Endodermal cell (in vitro differentiated cells): Measurements from ENCODE around the gene SLC1A7. TPM values are rescaled to one million over a fixed set of nuclear protein-coding genes. Genes with fewer than 3 reads are reported as not detected.

Experiments used
- DNase-seq: peaks from one replicate; pipeline ENCODE4 v3.0.0-alpha.2; 2017
- H3K27ac ChIP-seq: 2 replicates; pipeline ENCODE4 v1.5.1; 2013; ENCODE audit warnings: mild to moderate bottlenecking, low read depth, low read length, moderate library complexity
- H3K27me3 ChIP-seq: 2 replicates; pipeline ENCODE4 v1.6.1; 2013; ENCODE audit warnings: mild to moderate bottlenecking, low read length, moderate library complexity; ENCODE audit not compliant: insufficient read depth, control insufficient read depth, poor library complexity, severe bottlenecking
- H3K36me3 ChIP-seq: 2 replicates; pipeline ENCODE4 v1.7.0; 2013; ENCODE audit warnings: mild to moderate bottlenecking, low read length, moderate library complexity; ENCODE audit not compliant: control insufficient read depth, insufficient read depth
- H3K4me1 ChIP-seq: one replicate; pipeline ENCODE4 v1.7.0; 2013; ENCODE audit warnings: low read length; ENCODE audit not compliant: control insufficient read depth, insufficient read depth
- H3K4me3 ChIP-seq: 2 replicates; pipeline ENCODE4 v1.5.1; 2013; ENCODE audit warnings: mild to moderate bottlenecking, low read length, moderate library complexity
- H3K9ac ChIP-seq: 2 replicates; pipeline ENCODE4 v1.6.1; 2013; ENCODE audit warnings: mild to moderate bottlenecking, low read length, moderate library complexity; ENCODE audit not compliant: poor library complexity, severe bottlenecking; ENCODE audit errors: extremely low read depth
- H3K9me3 ChIP-seq: 2 replicates; pipeline ENCODE4 v1.6.1; 2013; ENCODE audit warnings: mild to moderate bottlenecking, low read length, moderate library complexity; ENCODE audit not compliant: control insufficient read depth
- H3K27ac Mint-ChIP-seq: 2 replicates; pipeline ENCODE4 v1.8.0; 2020; ENCODE audit warnings: mixed read lengths
- H3K27me3 Mint-ChIP-seq: 2 replicates; pipeline ENCODE4 v1.8.0; 2021; ENCODE audit warnings: mild to moderate bottlenecking, mixed read lengths; ENCODE audit not compliant: insufficient read depth
- H3K36me3 Mint-ChIP-seq: 2 replicates; pipeline ENCODE4 v1.8.0; 2020; ENCODE audit warnings: low read depth, mixed read lengths
- H3K4me1 Mint-ChIP-seq: 2 replicates; pipeline ENCODE4 v1.8.0; 2020; ENCODE audit warnings: mixed read lengths
- H3K4me3 Mint-ChIP-seq: 2 replicates; pipeline ENCODE4 v1.8.0; 2020; ENCODE audit warnings: mild to moderate bottlenecking, moderate library complexity, mixed read lengths
- H3K9me3 Mint-ChIP-seq: 2 replicates; pipeline ENCODE4 v1.8.0; 2020; ENCODE audit warnings: mild to moderate bottlenecking, mixed read lengths
- CTCF ChIP-seq: fragments of 200-600 bp; sonication (generic); conservative IDR thresholded peaks from 2 replicates; pipeline ENCODE4 v1.5.0; 2021; ENCODE audit warnings: antibody characterized with exemption, mild to moderate bottlenecking
- WGBS, 2 experiments: methylation state at CpG; one replicate each; pipeline versions ENCODE4 v1.1.5 to v1.1.7; 2013; ENCODE audit warnings: missing lambda C conversion rate in 2 of 2, mixed read lengths in 1 of 2; ENCODE audit not compliant: insufficient coverage in 1 of 2, insufficient read length in 1 of 2; 5-methylcytosine and 5-hydroxymethylcytosine counted together
- total RNA-seq, 2 donors: library from RNA; stranded (reverse); fragmentation: NEBNext Ultra II Directional in 1 of 2; extraction: Animal tissue kit (Norgen Biotek cat#: 25700) in 1 of 2; gene quantifications; 2 replicates in 1 of 2; 3 replicates in 1 of 2; pipeline ENCODE4 v1.2.1, GENCODE V29; 2021

SLC1A7 gene
- total RNA-seq, 2 donors from 2014 or later: 1.7 to 2.3 TPM

- peaks cover 21% of the 10 kb centered on the region for H3K27me3 Mint-ChIP-seq
- H3K36me3 ChIP-seq: no peaks in the 10 kb centered on the region
- no peak for TF ChIP-seq CTCF
- no peak overlapping the region for H3K4me3 ChIP-seq
- no peak overlapping the region for H3K9ac ChIP-seq
- no peaks in the 10 kb centered on the region for H3K36me3 Mint-ChIP-seq
- no peaks in the 10 kb centered on the region for H3K9me3 Mint-ChIP-seq
- no peak for DNase-seq
- no peaks in the 10 kb centered on the region for H3K27me3 ChIP-seq
- no peak overlapping the region for H3K27ac ChIP-seq
- WGBS, 2 experiments: 81 to 82% methylated on average over 8 to 10 of the region's 10 CpGs
- H3K4me3 Mint-ChIP-seq: no peak overlapping the region
- H3K9me3 ChIP-seq: no peaks in the 10 kb centered on the region
- H3K27ac Mint-ChIP-seq: no peak overlapping the region
- H3K4me1 Mint-ChIP-seq: peaks cover 34% of the 10 kb centered on the region
- H3K4me1 ChIP-seq: peaks cover 9% of the 10 kb centered on the region
Observed at GRCh38 chr1:53174971-53175913, 32.8 kb upstream of the SLC1A7 start.

DNA sequence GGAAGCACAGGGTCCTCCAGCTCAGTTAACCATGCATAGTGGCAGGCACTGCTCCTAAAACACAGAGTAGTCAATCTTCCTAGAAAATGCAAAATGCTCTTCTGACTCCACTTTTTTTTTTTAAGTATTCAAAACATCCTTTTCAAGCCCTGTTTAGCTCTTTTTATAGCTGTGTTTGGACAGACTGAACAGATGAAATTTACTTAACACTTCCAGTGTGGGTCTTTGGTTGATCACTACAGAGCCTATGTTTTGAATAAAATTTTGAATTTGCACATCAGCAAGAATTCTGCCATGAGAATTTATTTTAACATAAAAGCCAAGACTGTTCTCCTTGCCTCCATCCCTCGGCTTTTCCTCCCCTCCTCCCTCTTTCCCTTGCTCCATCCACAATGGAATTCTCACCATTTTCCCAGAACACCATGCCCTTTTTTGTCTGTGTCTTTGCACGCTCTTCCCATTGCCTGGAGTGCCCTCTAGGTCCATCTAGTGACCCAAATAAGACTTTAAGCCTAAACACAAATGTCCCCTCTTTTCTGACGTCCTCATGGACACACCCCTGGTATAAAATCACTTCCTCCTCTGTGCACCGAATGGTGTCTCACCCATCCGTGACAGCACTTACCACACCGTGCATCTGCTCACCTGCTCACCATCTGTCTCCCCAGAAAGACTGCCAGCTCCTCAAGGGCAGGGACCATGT, 30.1 kb upstream of the SLC1A7 start:
- Mint-ChIP-seq H3K36me3 (no peaks in the 10 kb centered on the region), H3K27me3 (peaks cover 18% of the 10 kb centered on the region), H3K27ac (no peak overlapping the region), H3K4me1 (peaks cover 23% of the 10 kb centered on the region), H3K4me3 (no peak overlapping the region), H3K9me3 (no peaks in the 10 kb centered on the region)
- no peak overlapping the region for H3K9ac ChIP-seq
- no peak for DNase-seq
- no peaks in the 10 kb centered on the region for H3K36me3 ChIP-seq
- no peak overlapping the region for H3K27ac ChIP-seq
- peak; percentile 60 for TF ChIP-seq CTCF
- H3K4me1 ChIP-seq: no peaks in the 10 kb centered on the region
- H3K9me3 ChIP-seq: no peaks in the 10 kb centered on the region
- H3K4me3 ChIP-seq: no peak overlapping the region
- 25 to 65% methylated on average over 2 to 6 of the region's 6 CpGs for WGBS, 2 experiments
- H3K27me3 ChIP-seq: no peaks in the 10 kb centered on the region

DNA sequence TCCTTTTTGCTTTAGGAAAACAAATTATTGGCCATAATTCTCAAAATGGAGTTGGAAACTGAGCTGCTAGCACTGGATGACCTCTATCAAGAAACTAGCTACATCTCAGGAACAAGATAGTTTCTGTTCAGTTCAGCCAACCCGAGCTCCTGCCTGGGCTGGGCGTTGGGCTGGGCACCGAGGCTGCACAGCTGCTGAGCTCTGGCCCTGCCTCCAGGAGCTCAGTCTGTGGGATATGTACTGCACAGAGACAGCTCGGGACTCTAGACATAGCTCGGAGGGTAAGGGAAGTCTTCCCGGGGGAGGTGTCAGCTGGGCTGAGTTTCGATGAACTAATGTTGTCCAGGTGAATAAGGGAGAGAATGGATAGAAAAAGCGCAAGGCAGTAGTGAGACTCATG, 24.5 kb upstream of the SLC1A7 start:
- Histone ChIP-seq H3K27me3 (peaks cover 8% of the 10 kb centered on the region), H3K9me3 (no peaks in the 10 kb centered on the region), H3K4me1 (no peaks in the 10 kb centered on the region), H3K9ac (no peak overlapping the region), H3K4me3 (no peak overlapping the region), H3K27ac (no peak overlapping the region), H3K36me3 (no peaks in the 10 kb centered on the region)
- no peak overlapping the region for H3K27ac Mint-ChIP-seq
- TF ChIP-seq CTCF: no peak
- H3K4me3 Mint-ChIP-seq: no peak overlapping the region
- no peaks in the 10 kb centered on the region for H3K36me3 Mint-ChIP-seq
- no peak for DNase-seq
- WGBS, 2 experiments: 89 to 94% methylated on average over 7 to 8 of the region's 8 CpGs
- no peaks in the 10 kb centered on the region for H3K9me3 Mint-ChIP-seq
- H3K27me3 Mint-ChIP-seq: peaks cover 21% of the 10 kb centered on the region
- peaks cover 16% of the 10 kb centered on the region for H3K4me1 Mint-ChIP-seq
